HCT116 (cell line): ENCODE results near the gene AK2.

ENCODE experiments used
- CBX3 ChIP-seq: IDR thresholded peaks from 2 replicates; pipeline ENCODE4 v1.6.1; 2012; ENCODE audit warnings: low read depth
- CEBPB ChIP-seq: IDR thresholded peaks from 2 replicates; pipeline ENCODE4 v1.6.1; 2012; ENCODE audit warnings: low read depth
- CTCF ChIP-seq, 3 experiments: fragments of 200-600 bp in 1 of 3; sonication (generic) in 1 of 3; IDR thresholded peaks in 2 of 3; conservative IDR thresholded peaks in 1 of 3; 2 replicates each; pipeline ENCODE4 v1.5.1; 2012 to 2017; ENCODE audit warnings: low read depth in 2 of 3, low read length in 2 of 3, antibody characterized with exemption in 1 of 3, borderline replicate concordance in 1 of 3, control low read depth in 1 of 3, mild to moderate bottlenecking in 1 of 3, mixed read lengths in 1 of 3, mixed run types in 1 of 3, moderate library complexity in 1 of 3; ENCODE audit not compliant: insufficient read depth in 1 of 3
- MAX ChIP-seq: IDR thresholded peaks from 2 replicates; pipeline ENCODE4 v1.6.1; 2012
- POLR2A ChIP-seq: IDR thresholded peaks from 2 replicates; pipeline ENCODE4 v1.7.0; 2011; ENCODE audit warnings: borderline replicate concordance; ENCODE audit not compliant: insufficient read depth, insufficient read length; ENCODE audit errors: extremely low read depth
- POLR2AphosphoS5 ChIP-seq: IDR thresholded peaks from 2 replicates; pipeline ENCODE4 v1.6.1; 2011; ENCODE audit warnings: mild to moderate bottlenecking, low read depth, low read length, moderate library complexity
- REST ChIP-seq: IDR thresholded peaks from 2 replicates; pipeline ENCODE4 v1.6.1; 2012; ENCODE audit warnings: low read depth
- YY1 ChIP-seq: IDR thresholded peaks from 2 replicates; pipeline ENCODE4 v1.6.1; 2011; ENCODE audit warnings: low read length, low read depth, moderate library complexity, mild to moderate bottlenecking; ENCODE audit not compliant: insufficient replicate concordance; ENCODE audit errors: extremely low read depth
- ZFX ChIP-seq: fragments of 450-650 bp; IDR thresholded peaks from 2 replicates; pipeline ENCODE4 v1.6.1; 2017
- ZNF274 ChIP-seq: fragments of 200-500 bp; sonication (Bioruptor generic); IDR thresholded peaks from 2 replicates; pipeline ENCODE4 v1.6.1; 2014; ENCODE audit warnings: mild to moderate bottlenecking, low read depth, low read length, inconsistent platforms

GRCh38 chr1:33003657-33004056, 33.0 kb downstream of the AK2 start:
- no peak for TF ChIP-seq CTCF (IDR thresholded peaks at IDR 0.05 in 2 of 3, conservative IDR thresholded peaks at IDR 0.05 in 1 of 3; ENCODE audit: borderline replicate concordance in 1 of 3, insufficient read depth in 1 of 3, low read depth in 2 of 3, low read length in 2 of 3)
- TF ChIP-seq POLR2A, result no peak
- no peak for TF ChIP-seq POLR2AphosphoS5
- TF ChIP-seq REST, result no peak
- no peak for TF ChIP-seq ZFX
- TF ChIP-seq CEBPB, result no peak
- no peak for TF ChIP-seq MAX
- TF ChIP-seq ZNF274, result no peak
- TF ChIP-seq CBX3, result no peak
- TF ChIP-seq YY1, result no peak
